GM21526 (cell line): ENCODE measurements around the gene CLMN.

Source experiments
- ATAC-seq: cut with Tn5 transposase; IDR thresholded peaks from one replicate; pipeline ENCODE4 v1.9.1; 2021; ENCODE audit warnings: moderate library complexity; ENCODE audit not compliant: unreplicated experiment, low FRiP score

Gene CLMN

DNA sequence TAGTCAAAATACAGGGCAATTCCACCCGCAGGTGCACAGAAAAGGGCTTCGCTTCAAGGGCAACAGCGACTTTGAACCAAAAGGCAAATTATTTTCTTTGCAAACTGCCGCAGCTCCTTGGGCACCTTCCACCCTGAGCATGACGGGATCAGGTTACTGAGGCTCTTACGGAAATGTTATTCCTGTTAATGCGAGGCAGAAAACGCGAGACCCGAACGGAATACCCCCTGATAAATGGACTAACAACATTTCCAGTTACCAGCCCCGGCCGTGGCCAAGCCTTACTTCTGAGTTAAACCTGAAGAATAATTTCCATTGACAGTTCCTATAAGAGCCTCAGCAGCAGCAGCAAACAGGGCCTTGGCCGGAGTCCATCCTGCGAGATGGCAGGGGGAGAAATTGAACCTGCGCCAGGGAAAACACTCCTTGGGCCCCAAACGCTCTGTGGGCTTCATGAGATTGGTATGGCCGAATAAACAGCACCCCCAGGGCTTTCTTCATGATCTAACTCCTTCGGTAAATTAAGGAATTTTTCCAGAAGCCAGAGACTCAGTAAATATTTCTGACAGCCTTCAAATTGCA, 92.3 kb downstream of the CLMN start:
- no peak for ATAC-seq

DNA sequence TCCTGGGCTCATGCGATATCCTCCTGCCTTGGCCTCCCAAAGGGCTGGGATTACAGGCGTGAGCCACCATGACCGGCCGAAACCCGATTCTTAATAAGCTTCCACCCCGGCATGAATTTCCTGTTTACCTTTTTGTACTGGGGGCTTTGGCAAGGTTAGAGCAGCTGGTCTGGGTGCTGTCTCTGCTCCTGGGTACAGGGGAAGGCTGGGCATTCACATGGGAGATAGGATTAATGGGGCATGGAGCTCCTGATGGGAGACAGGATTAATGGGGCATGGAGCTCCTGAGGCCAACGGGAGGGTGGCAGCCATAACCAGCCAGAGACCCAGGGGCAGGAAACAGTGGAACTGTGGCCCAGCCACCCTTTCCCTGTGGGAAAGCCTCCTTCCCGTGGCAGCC, 92.9 kb downstream of the CLMN start:
- ATAC-seq = no peak

DNA sequence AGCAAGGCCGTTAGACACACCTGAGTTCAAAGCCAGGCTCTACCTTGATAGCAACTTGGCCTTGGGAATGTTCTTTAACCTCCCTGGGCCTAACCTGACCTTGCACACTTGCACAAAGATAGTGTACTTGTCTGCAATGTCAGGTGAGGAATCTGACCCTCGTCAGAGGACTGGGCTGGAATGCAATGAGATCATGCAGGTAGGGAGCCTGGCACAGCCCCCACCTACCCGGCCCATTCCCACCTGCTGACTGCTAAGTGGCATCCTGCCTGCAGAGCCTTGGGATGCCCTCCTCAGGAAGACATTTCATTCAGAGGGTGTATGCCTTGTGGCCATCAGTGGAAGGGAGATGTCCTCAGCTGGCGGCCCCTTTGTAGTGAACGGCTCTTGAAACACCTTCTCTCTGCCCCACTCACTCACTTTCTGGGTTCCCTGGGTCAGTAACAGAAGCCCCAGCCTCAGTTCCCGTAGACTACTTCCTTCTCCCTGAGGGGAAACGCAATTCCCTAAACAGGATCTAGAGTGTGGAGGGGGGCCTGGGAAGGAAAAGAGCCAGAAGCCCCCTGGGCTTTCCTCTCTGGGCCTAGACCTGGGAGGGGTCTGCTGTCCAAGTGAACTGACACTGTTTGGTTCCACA, 94.3 kb downstream of the CLMN start:
- no peak for ATAC-seq

DNA sequence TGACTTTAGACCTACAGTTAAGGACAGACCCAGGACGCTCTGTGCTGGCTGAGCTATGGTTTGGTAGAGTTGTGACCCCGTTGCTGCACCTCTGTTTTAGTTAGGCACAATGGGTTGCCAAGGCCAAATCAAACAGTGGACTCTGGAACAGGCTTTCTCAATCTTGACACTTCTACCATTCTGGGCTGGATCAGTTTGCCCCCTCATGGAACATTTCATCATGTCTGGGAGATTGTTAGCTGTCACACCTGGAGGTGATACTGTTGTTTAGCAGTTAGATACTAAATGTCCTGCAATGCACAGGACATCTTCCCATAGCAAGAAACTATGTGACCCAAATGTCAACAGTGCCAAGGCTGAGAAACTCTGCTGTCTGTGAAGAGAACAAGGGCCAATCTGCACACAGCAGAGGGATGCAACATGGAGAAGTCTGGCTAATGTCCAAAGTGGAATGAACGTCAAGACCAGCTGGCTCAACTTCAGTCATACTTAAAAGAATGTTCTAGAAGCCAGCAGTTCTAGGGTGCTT, 96.8 kb downstream of the CLMN start:
- no peak for ATAC-seq

DNA sequence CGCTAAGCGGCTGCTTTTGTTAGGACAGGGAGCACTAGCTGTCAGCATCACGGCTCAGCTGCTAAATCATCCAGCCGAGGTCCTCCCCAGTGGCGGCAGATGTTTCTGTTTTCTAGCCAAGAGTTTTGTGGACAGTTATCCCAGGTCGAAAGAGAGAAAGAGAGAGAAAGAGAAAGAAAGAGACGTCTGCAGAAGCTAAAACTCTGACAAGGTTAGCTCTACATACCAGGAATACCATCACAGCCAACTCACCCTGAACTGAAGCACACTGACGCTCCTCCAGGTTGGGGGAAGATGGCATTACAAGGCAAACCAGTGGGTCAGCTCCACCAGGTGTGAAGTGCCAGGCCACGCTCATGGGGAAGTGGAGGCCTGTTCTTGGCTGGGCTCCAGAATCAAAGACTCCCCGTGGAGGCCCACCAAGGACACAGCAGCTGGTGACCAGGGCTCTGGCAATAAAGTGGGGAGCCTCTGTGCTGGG, 97.5 kb downstream of the CLMN start:
- no peak for ATAC-seq

DNA sequence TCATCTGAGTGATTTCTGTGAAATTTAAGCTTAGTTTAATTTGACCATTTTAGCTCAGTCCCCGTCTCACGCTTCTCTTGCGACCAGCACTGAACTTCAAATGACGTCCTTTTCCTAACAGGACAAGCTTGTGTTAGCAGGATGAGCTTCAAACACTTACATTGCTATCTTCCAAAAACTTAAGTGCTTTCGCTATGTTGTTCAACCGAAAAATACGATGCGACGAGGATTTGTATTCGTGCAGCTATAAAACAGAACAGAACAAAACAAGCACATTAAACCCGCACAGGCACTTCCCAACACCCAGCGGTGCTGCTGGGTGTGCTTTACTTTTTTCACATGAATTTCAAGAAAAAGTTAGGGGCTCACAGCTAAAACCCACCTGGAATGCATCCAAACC, 98.2 kb downstream of the CLMN start:
- no peak for ATAC-seq

DNA sequence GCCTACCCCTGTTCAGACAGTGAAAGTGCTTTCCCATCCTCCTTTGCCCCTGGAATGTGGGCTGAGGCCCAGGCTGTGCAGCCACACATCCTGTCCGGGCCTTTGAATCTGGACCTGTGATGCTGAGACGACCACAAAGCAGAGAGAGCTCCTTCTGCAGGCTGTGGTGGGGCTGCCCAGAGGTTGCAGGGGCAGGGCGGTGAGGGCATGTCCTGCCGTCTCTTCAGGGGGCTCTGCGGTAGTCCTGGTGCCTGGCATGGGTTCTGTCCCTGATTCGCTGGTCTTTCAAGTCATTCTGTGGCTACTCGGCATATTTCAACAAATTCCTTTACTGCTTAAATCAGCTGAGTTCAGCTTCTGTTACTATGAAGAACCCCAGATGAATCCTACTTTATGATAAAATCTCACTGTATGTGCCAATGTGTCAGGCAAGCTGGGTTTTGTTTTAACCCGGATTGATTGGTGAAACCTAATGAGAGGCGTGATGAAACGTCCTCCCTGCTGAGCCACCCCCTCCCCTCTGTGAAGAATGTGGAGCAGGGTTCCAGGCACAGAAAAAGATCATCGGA, 99.0 kb downstream of the CLMN start:
- no peak for ATAC-seq

DNA sequence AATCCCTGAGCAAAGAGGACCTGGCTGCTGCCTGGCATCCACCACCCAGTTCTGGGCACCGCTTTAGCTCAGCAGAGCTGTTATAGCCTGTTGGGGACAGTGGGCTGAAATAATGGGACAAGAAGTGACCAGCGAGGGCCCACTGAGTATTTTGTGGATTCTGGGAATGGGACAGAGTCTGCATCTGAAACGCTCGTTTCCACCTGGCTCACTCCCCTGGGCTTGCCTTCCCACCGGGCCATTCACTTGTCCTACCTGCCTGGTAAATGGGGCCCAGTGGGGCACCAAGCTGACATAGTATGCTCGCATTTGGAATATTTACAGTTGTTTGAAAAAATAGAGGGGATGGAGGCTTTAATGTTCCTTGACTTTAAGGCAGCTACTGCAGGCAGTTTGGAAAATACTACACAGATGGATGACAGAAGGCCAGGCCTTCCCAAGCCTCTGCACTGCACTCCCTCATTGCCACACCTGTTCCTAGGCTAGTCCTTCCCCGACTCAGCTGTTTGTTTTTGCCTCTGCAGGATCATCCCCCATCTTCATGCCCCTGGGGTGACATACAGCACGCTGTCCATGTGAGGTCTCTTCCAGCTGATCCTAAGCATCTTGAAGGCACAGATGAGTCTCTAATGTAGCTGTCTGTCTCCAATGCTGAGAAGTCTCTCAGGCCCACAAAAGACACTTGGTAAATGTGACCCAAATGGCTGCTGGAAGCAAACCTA, 101.1 kb downstream of the CLMN start:
- ATAC-seq = no peak

DNA sequence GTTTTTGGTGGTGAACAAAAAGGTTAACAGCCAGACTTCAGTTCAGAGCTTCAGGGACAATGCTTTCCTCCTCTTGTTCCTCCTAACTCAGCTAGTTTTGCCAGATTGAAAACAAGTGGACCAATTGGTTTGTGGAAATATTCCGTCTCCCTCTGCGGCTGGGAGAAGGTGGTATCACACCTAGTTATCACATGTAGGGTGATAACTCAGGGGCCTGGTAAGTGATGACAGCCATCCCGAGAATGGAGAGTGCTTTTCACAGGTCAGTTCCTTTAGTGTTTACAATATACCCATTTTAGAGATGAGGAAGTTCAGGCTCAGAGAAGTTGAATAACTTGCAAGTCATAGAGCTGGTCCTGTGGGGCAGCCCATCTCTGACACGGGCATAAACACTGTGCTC, 101.7 kb downstream of the CLMN start:
- ATAC-seq = no peak

DNA sequence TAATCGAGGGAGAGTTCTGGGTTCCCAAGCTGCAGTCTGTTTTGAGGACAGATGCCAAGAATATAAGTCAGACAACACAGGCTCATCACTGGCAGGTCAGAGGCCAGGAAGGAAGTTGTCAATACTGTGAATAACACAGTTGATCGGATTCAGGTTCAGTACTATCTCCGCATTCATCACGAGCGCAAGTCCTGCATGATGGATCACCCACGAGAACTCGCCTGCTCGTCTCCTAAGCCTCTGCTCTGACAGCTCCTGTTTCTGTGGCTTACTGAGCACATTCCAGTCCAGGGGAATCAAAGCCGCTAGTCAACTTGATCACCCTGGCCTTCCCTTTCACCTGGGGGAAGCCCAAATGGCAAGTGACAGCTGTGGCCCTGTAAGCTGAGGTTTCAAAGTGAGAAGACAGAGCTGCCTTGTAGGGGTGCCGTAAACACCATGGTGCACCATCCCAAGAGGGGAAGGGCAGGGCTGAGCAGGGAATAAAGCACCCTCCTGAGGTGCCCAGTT, 102.3 kb downstream of the CLMN start:
- no peak for ATAC-seq

DNA sequence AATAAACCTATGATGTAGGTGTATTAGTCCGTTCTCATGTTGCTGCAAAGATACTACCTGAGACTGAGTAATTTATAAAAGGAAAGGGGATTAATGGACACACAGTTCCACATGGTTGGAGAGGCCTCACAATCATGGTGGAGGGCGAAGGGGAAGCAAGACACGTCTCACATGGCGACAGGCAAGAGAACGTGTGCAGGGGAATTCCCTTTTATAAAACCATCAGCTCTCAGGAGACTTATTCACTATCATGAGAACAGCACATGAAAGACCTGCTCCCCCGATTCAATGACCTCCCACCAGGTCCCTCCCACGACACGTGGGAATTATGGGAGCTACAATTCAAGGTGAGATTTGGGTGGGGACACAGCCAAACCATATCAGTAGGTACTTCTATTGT, 103.7 kb downstream of the CLMN start:
- no peak for ATAC-seq

DNA sequence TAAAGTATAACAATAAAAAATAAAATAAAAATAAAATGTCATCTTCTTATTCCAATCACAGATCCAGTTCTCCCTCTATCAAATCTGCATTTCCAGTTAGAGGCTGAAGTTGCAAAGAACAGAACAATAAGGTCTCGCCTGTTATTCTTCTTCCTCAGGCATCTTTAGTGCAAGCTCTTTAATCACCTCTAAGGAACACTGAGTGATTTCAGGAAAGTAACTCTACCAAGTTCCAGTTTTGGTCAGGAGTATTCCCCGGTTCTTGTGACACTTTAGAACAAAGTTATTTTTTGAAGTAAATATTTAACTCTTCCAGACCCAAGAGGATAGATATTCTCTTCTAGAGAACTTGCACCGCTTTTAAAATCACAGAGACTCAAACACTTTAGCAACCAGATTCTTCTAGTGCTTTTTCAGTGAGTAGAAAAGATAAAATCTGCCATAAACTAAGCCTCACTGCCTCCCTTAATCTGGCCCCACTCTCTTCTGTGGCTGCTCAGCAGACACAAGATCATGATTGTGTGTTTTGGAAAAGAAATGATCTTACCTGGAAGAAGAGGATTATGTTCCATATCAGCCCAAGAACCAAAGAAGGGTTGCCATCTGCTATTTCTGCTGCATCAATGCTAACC, 104.5 kb downstream of the CLMN start:
- no peak for ATAC-seq

DNA sequence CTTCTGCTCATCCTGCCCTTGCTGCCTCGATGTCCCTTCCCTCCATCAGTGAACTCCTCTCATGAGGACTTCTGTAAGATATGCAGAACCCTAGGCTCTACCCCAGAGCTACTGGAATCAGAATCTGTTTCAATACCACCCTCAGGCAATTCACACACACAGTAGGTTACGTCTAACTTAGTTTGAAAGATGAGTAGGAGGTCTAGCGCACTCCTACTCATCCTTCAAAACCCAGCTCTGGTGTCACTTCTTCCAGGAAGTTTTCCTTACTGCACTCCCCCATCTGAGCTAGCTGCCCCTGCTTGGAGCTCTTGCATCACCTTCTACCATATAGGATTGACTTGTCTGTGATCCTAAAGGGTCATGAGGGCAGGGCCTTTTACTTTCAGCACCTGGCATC, 105.9 kb downstream of the CLMN start:
- ATAC-seq = no peak

DNA sequence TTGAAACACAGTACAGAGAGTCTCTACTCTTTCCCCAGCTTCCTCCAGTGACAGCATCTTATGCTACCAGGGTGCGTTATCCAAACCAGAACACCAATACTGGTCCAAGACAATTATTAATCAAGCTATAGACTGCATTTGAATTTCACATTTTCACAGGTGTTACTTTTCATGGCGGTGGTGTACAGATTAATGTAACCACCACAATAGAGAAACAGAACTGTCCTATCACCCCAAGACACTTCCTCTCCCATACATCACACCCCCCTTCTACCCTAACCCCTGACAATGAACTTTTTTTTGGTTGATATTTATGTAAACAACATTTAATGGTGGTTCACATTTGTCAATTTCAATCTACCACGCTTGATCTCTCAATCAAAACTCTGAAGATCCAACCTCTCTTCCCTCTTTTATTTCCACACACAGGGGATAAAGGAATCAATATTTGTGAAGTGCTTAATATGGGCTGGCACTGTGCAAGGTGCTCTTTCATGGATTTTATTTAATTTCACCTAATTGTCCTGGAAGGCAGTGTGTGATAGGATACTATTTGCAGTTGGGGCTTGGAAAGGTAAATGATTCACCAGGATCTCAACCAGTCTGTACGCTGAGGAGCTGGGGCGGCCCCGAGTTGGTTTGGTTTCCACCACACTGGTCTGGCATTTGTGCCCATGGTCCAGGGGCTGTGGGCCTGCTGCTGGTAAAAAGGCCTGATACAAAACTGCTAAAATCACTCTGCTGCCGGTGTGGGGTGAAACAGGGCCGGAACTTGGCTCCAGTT, 107.8 kb downstream of the CLMN start:
- ATAC-seq = no peak

DNA sequence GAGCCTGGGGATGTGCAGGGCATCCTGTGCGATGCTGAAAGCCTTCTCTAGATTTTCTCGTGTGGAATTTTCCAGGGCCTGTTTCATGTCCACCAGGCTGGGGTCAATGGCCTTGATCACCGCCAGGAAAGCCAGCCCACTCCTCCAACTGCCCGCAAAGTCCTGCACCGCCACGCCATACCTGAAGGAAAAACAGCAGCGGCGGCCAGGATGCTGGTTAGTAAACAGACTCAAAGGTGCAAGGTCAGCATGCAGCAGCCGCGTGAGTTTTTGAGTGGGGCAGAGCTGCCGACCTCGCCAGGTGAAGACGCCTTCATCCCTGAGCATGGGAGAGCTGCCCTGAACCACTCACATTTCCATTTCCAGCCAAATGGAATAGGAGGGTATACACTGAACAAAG, 109.0 kb downstream of the CLMN start:
- no peak for ATAC-seq

DNA sequence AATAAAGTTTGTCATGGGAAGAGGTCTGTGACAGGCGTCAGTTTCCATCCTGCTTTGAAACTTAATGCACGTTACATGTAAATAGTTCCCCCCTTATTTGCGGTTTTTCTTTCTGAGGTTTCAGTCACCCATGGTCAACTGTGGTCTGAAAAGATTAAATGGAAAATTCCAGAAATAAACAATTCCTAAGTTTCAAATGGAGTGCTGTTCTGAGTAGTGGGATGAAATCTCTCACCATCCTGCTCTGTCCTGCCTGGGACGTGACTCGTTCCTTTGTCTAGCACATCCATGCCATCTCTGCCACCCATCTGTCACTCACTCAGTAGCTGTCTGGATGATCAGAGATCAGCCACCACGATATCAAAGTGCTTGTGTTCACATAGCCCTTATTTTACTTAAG, 111.1 kb downstream of the CLMN start:
- ATAC-seq = no peak

DNA sequence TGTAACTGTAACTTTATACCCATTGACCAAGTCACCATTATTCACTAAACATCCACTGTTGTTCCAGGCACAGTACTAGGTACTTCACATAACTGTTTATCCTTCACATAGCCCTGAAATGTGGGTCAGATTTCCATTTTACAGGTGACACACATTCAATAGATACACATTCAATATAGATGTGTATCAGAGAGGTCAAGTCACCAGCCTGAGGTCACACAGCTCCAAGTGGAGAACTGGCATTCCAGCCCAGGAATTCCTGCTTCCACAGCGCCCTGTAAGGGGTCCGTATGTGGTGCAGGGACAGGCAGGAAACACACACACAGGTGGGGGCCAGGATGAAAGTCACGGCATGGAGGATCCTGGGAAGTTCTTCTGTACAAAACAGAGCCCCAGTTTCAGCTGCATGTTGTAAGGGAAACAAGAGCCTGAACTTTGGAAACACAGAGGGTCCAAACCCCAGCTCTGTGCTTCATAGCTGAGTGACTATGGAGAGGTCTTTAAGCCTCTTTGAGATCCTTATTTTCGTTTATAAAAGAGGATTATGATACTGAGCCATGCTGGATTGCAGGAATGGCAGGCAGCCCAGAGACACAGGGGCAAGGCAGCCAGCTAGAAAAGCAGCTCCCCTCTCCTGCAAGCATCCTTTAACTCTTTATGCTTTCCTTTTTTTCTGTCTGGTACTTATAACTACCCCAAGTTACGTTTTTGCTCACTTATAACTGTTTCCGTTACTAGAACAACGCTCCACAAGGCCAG, 112.1 kb downstream of the CLMN start:
- ATAC-seq = no peak

DNA sequence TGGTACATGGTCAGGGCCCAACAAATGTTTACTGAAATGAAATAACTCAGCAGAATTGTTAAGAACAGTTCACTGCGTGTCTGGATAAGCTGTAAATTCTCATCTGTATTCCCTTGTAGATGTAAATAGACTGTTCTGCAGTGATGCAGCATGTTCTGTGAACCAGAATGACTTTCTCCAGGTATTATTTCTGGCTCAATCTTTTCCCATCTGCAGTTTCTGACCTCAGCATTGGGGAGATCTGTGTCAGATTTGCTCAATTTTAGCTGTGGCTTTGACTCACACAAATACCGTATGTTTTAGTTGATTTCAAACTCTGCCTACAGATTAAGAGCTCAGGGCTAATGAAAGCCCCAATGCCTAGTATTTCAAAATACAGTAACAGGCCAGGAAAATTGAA, 113.2 kb downstream of the CLMN start:
- ATAC-seq = no peak

DNA sequence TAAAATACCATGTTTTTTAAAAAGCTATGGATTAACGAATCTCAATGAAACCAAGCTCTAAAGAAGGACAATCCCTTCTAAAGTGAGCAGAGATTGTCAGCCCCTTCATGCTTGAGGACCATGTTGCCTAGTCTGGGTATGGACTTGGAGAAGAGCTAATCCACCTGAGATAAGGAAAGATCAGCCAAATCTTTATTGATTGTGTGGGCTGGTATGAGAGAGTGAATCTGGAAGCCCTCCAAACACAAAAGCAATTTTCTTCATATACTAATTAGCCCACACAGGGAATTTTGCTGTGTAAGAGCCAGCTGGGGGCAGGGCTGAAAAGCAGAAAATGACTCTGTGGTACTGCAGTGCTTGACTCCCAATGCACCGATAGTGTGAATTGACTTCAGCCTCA, 115.0 kb downstream of the CLMN start:
- ATAC-seq = no peak
